Spleen (tissue), 11 donors: ENCODE results near the gene ABCC10. TPM values are rescaled to one million over a fixed set of nuclear protein-coding genes. Genes with fewer than 3 reads are reported as not detected.
"Not testable (repeated sequence)": the region's sequence is repeated elsewhere in the genome, so short reads cannot be mapped to it uniquely, and the experiment has no call there.

Experiments
- DNase-seq: peaks from one replicate; pipeline ENCODE4 v3.0.0-alpha.2; 2020
- H3K27ac ChIP-seq, 8 donors: fragments of 200-600 bp; sonication (generic) in 7 of 8; 1 replicate in 4 of 8; 2 replicates in 4 of 8; pipeline versions ENCODE4 v1.5.0 to v1.8.0; 2016 to 2021; ENCODE audit warnings: inconsistent platforms in 4 of 8, mild to moderate bottlenecking in 4 of 8, moderate library complexity in 1 of 8
- H3K27me3 ChIP-seq, 7 donors: fragments of 200-600 bp; sonication (generic) in 6 of 7; replicated peaks in 1 of 7; 1 replicate in 4 of 7; 2 replicates in 3 of 7; pipeline versions ENCODE4 v1.5.0 to v1.8.0; 2016 to 2021; ENCODE audit warnings: inconsistent platforms in 3 of 7, mild to moderate bottlenecking in 1 of 7
- H3K36me3 ChIP-seq, 6 donors: fragments of 200-600 bp; sonication (generic) in 5 of 6; 1 replicate in 4 of 6; 2 replicates in 2 of 6; pipeline versions ENCODE4 v1.5.0 to v1.8.0; 2016 to 2021; ENCODE audit warnings: inconsistent platforms in 2 of 6
- H3K4me1 ChIP-seq, 6 donors: fragments of 200-600 bp; sonication (generic) in 5 of 6; 1 replicate in 3 of 6; 2 replicates in 3 of 6; pipeline versions ENCODE4 v1.5.0 to v1.8.0; 2016 to 2021; ENCODE audit warnings: inconsistent platforms in 3 of 6
- H3K4me3 ChIP-seq, 8 donors: fragments of 200-600 bp; sonication (generic) in 7 of 8; 1 replicate in 4 of 8; 2 replicates in 4 of 8; pipeline versions ENCODE4 v1.5.0 to v1.8.0; 2016 to 2021; ENCODE audit warnings: inconsistent platforms in 4 of 8, mild to moderate bottlenecking in 4 of 8, moderate library complexity in 2 of 8
- H3K9me3 ChIP-seq, 8 donors: fragments of 200-600 bp; sonication (generic) in 7 of 8; 1 replicate in 4 of 8; 2 replicates in 4 of 8; pipeline versions ENCODE4 v1.5.0 to v1.8.0; 2016 to 2021; ENCODE audit warnings: inconsistent platforms in 4 of 8
- CTCF ChIP-seq, 11 experiments: fragments of 200-600 bp in 7 of 11; fragments of 450-650 bp in 4 of 11; sonication (generic) in 4 of 11; IDR thresholded peaks in 8 of 11; conservative IDR thresholded peaks in 3 of 11; 1 replicate in 7 of 11; 2 replicates in 4 of 11; pipeline versions ENCODE4 v1.4.0 to v1.8.0; 2016 to 2021; ENCODE audit warnings: antibody characterized with exemption in 11 of 11, inconsistent platforms in 4 of 11, mild to moderate bottlenecking in 1 of 11
- POLR2A ChIP-seq, 3 donors: fragments of 450-650 bp; IDR thresholded peaks; one replicate each; pipeline ENCODE4 v1.5.1; 2017; ENCODE audit warnings: antibody characterized with exemption in 3 of 3, mild to moderate bottlenecking in 1 of 3
- POLR2AphosphoS5 ChIP-seq, 3 donors: sonication (generic); formaldehyde crosslinking; IDR thresholded peaks; one replicate each; pipeline ENCODE4 v1.5.1; 2017; ENCODE audit warnings: antibody characterized with exemption in 3 of 3
- whole genome bisulfite sequencing, 5 donors: extraction: QIAGEN DNeasy Blood & Tissue Kit in 3 of 5; methylation state at CpG; one replicate each; pipeline versions ENCODE4 v1.1.5 to v1.1.7; 2013 to 2018; 5-methylcytosine and 5-hydroxymethylcytosine counted together
- intact Hi-C: fragments of 100-400 bp; cut with DNase I; formaldehyde crosslinking; loops from one replicate; pipeline ENCODE4 v1.15.0; 2023; ENCODE audit warnings: low total_unique reads
- polyA plus RNA-seq, 3 donors: library from polyadenylated mRNA; stranded (reverse); fragments of 200-250 nt; gene quantifications; one replicate each; pipeline ENCODE4 v1.2.1, GENCODE V29; 2013
- total RNA-seq, 7 donors: library from RNA; depleted of rRNA in 3 of 7; stranded (reverse); fragments of >200 nt in 3 of 7; fragmentation: NEBNext Ultra II Directional in 4 of 7; extraction: Animal tissue kit (Norgen Biotek cat#: 25700) in 4 of 7; gene quantifications; one replicate each; pipeline versions ENCODE4 v1.1.0 to v1.2.1, GENCODE V29; 2016 to 2021
- donor health status: healthy with polysubstance abuse.
- donor health status: DM: no; HTN: no; CAD: no; lungs with moderate emphysema.
- donor health status: DM: no; HTN: no; CAD: no.
- donor health status: Bipolar disorder and iron deficiency.
- donor health status: healthy.
- donor health status: DM: no; HTN: no; CAD: no.
- donor health status: DM: yes; HTN: yes; CAD: no.

Gene ABCC10
- total and polyA plus RNA-seq, 10 donors = 13.1 to 52.6 (median 31.6) TPM

DNA sequence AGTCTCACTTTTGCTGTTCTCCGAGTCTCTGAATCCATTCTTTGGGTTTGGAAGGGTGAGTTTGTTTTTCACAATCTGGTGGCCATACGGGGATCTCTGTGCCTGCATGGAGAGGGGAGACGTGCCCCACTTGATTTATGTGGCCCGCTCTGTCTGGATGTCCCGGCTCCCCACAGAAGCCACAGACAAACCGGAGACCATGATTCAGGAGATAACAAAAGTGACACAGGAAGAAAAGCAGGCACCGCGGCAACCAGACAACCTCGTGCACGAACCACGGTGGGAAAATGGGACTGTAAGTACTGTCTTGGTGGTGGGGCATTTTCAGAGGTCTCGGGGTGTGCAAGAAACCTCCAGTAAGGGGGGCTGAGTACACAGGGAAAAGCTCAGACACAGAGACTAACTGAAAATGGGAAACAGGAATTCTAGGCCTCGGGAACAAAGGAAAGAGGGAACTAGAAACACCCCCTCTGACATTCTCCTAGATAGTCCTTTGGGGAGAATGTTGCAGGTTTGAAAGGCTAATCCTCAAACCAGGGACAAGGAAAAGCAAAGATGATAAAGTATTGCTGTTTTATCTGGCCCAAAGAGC lies 35.8 kb upstream of the ABCC10 start:
- intact Hi-C loops = no loop called here

DNA sequence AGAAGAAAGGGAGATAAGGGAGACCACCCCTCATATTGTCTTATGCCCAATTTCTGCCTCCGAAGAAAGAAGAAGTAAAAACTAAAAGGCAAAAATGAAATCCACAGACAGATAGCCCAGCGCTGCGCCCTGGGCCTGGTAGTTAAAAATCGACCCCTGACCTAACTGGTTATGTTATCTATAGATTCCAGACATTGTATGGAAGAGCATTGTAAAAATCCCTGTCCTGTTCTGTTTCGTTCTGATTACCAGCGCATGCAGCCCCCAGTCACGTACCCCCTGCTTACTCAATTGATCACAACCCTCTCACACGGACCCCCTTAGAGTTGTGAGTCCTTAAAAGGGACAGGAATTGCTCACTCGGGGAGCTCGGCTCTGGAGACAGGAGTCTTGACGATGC lies 34.2 kb upstream of the ABCC10 start:
- H3K4me1 ChIP-seq = peaks cover 3 to 43% (median 23%) of the 10 kb centered on the region in 6 donors
- H3K9me3 ChIP-seq, H3K36me3 ChIP-seq, intact Hi-C loops, H3K27ac ChIP-seq, DNase-seq: not testable (repeated sequence)
- peak overlapping the region in 1 of 8 donors; percentile 41 for H3K4me3 ChIP-seq
- H3K27me3 ChIP-seq = peaks cover 0 to 52% (median 0%) of the 10 kb centered on the region in 7 donors
- 42 to 58% (median 51%) methylated on average over 11 of the region's 11 CpGs for WGBS, 5 donors

More for the DNA sequence above, 35.8 kb upstream of the ABCC10 start:
- Histone ChIP-seq H3K36me3 (no peaks in the 10 kb centered on the region), H3K9me3 (no peaks in the 10 kb centered on the region), H3K4me1 (peaks cover 3 to 45% (median 23%) of the 10 kb centered on the region in 6 donors), H3K27ac (no peak overlapping the region), H3K27me3 (peaks cover 0 to 53% (median 0%) of the 10 kb centered on the region in 7 donors), H3K4me3 (peak overlapping the region in 1 of 8 donors; percentile 23)
- TF ChIP-seq POLR2AphosphoS5 (IDR thresholded peaks at IDR 0.05) (no peak), POLR2A (IDR thresholded peaks at IDR 0.05) (no peak), CTCF (IDR thresholded peaks at IDR 0.05 in 8 of 11, conservative IDR thresholded peaks at IDR 0.05 in 3 of 11) (no peak)
- WGBS, 5 donors = 26 to 42% (median 28%) methylated on average over 13 of the region's 13 CpGs
- DNase-seq = no peak

DNA sequence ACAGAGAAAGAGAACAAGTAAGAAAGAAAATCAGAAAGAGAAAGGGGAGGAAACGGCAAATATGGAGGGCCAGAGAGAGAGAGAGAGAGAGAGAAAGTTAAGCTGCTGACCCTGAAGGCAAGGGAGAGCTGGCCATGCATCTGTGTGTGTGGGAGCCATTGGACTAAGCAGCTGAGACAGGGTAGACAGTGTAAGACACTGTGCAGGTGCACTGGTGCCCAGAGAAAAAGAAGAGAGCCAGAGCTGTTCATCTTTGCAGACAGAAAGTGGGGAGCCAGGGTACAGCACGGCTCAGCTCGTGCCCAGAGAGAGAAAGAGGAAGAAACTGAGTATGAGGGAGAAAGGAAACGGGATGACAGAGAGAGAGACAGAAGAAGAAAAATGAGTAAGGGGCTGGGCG lies 33.7 kb upstream of the ABCC10 start:
- peaks cover 0 to 47% (median 0%) of the 10 kb centered on the region in 7 donors for H3K27me3 ChIP-seq
- no peak overlapping the region for H3K27ac ChIP-seq
- peak overlapping the region in 1 of 8 donors; percentile 41 for H3K4me3 ChIP-seq
- no peak for DNase-seq
- 16 to 35% (median 24%) methylated on average over 5 of the region's 5 CpGs for WGBS, 5 donors
- intact Hi-C loops = no loop called here
- no peaks in the 10 kb centered on the region for H3K9me3 ChIP-seq
- peaks cover 3 to 43% (median 23%) of the 10 kb centered on the region in 6 donors for H3K4me1 ChIP-seq
- TF ChIP-seq CTCF (IDR thresholded peaks at IDR 0.05 in 8 of 11, conservative IDR thresholded peaks at IDR 0.05 in 3 of 11) (no peak), POLR2AphosphoS5 (IDR thresholded peaks at IDR 0.05) (no peak), POLR2A (IDR thresholded peaks at IDR 0.05) (no peak)
- no peaks in the 10 kb centered on the region for H3K36me3 ChIP-seq

GRCh38 chr6:43394982-43395381 lies 32.4 kb upstream of the ABCC10 start:
- 91 to 98% (median 94%) methylated on average over 4 of the region's 4 CpGs for WGBS, 5 donors
- H3K36me3 ChIP-seq = no peaks in the 10 kb centered on the region
- no peak overlapping the region for H3K27ac ChIP-seq
- DNase-seq = no peak
- no peaks in the 10 kb centered on the region for H3K9me3 ChIP-seq
- TF ChIP-seq POLR2AphosphoS5 (IDR thresholded peaks at IDR 0.05) = no peak
- no peak for TF ChIP-seq POLR2A (IDR thresholded peaks at IDR 0.05)
- TF ChIP-seq CTCF (IDR thresholded peaks at IDR 0.05 in 8 of 11, conservative IDR thresholded peaks at IDR 0.05 in 3 of 11) = no peak
- no peak overlapping the region for H3K4me3 ChIP-seq
- intact Hi-C loops = no loop called here
- peaks cover 3 to 43% (median 23%) of the 10 kb centered on the region in 6 donors for H3K4me1 ChIP-seq
- H3K27me3 ChIP-seq = peaks cover 0 to 35% (median 0%) of the 10 kb centered on the region in 7 donors
